HG02678 (cell line): ENCODE data around the gene MCF2L.

Experiments used
- ATAC-seq: cut with Tn5 transposase; IDR thresholded peaks from one replicate; pipeline ENCODE4 v1.9.1; 2021; ENCODE audit warnings: mild to moderate bottlenecking, moderate library complexity; ENCODE audit not compliant: unreplicated experiment

Gene MCF2L

GRCh38 chr13:112947796-112948195 lies 21.2 kb upstream of the MCF2L start:
- ATAC-seq, result no peak

GRCh38 chr13:112951674-112952371 lies 17.2 kb upstream of the MCF2L start:
- ATAC-seq, result no peak

- ATAC-seq, result no peak
Measured at GRCh38 chr13:112952759-112953551, 16.1 kb upstream of the MCF2L start.

GRCh38 chr13:112953591-112954487 lies 15.2 kb upstream of the MCF2L start:
- no peak for ATAC-seq

GRCh38 chr13:112954488-112955270 lies 14.3 kb upstream of the MCF2L start:
- ATAC-seq, result no peak

- no peak for ATAC-seq
Measured at GRCh38 chr13:112955271-112955937, 13.6 kb upstream of the MCF2L start.

GRCh38 chr13:112955956-112956355 lies 13.1 kb upstream of the MCF2L start:
- no peak for ATAC-seq

GRCh38 chr13:112956571-112957294 lies 12.3 kb upstream of the MCF2L start:
- no peak for ATAC-seq

- no peak for ATAC-seq
Measured at GRCh38 chr13:112957295-112957677, 11.7 kb upstream of the MCF2L start.

GRCh38 chr13:112958127-112958989 lies 10.7 kb upstream of the MCF2L start:
- no peak for ATAC-seq

- ATAC-seq, result no peak
Measured at GRCh38 chr13:112959206-112959605, 9.8 kb upstream of the MCF2L start.

GRCh38 chr13:112959701-112960542 lies 9.1 kb upstream of the MCF2L start:
- ATAC-seq, result no peak

GRCh38 chr13:112960706-112961105 lies 8.3 kb upstream of the MCF2L start:
- ATAC-seq, result no peak

GRCh38 chr13:112961457-112962369 lies 7.3 kb upstream of the MCF2L start:
- ATAC-seq, result no peak

- no peak for ATAC-seq
Measured at GRCh38 chr13:112962396-112962795, 6.6 kb upstream of the MCF2L start.

- no peak for ATAC-seq
Measured at GRCh38 chr13:112962911-112963625, 5.9 kb upstream of the MCF2L start.
